K562 (cell line): Measurements from ENCODE around the gene CYBRD1. TPM values are rescaled to one million over a fixed set of nuclear protein-coding genes. Genes with fewer than 3 reads are reported as not detected.
A peak's percentile ranks its signal among the peaks of the same experiment; 100 is the strongest.
"Not testable (repeated sequence)": the region's sequence is repeated elsewhere in the genome, so short reads cannot be mapped to it uniquely, and the experiment has no call there.

ENCODE experiments used
- ATAC-seq: fragments of 200-7000 bp; cut with Tn5 transposase; 3 replicates; pipeline ENCODE4 v1.9.1; 2020; ENCODE audit warnings: moderate library complexity
- BruUV-seq: library from RNA; stranded (reverse); fragments of 400-500 nt; replicated peaks from 2 replicates; lab custom pipeline; 2021; lab: Mats Ljungman, UMichigan
- CTCF ChIA-PET: fragments of 300-600 bp; formaldehyde crosslinking; extraction: SDS; loops from one replicate; lab custom pipeline; 2021; ENCODE audit warnings: low intra/inter-chr PET ratio; lab: Yijun Ruan, JAX
- POLR2A ChIA-PET: fragments of 300-600, 350-650 bp; sonication (Branson Sonifier 250); formaldehyde crosslinking; extraction: SDS; loops from one replicate; lab custom pipeline; 2021; ENCODE audit warnings: antibody characterized with exemption, inconsistent platforms; lab: Yijun Ruan, JAX
- DNase-seq, 4 experiments: peaks; one replicate each; pipeline versions ENCODE4 v3.0.0 to v3.0.0-alpha.2; 2011 to 2018; ENCODE audit warnings: low spot score in 3 of 4, mixed read lengths in 3 of 4; ENCODE audit errors: extremely low read depth in 1 of 4
- FAIRE-seq: peaks from 2 replicates; lab custom pipeline; 2011; peaks lifted over from hg19 to GRCh38; lab: Jason Lieb, UNC
- H2AFZ ChIP-seq: 2 replicates; pipeline ENCODE4 v1.6.0; 2011; ENCODE audit warnings: low read depth, low read length, control low read depth, inconsistent platforms
- H3K27ac ChIP-seq: fragments of 200-600 bp; 3 replicates; pipeline ENCODE4 v1.8.0; 2011; ENCODE audit warnings: low read depth, mild to moderate bottlenecking, control low read depth, inconsistent platforms, low read length, moderate library complexity, mixed read lengths; ENCODE audit errors: extremely low read depth
- H3K27me3 ChIP-seq, 2 experiments: fragments of 300-600 bp in 1 of 2; 2 replicates in 1 of 2; 3 replicates in 1 of 2; pipeline versions ENCODE4 v1.6.0 to v1.8.0; 2011; ENCODE audit warnings: inconsistent platforms in 2 of 2, low read length in 2 of 2, mild to moderate bottlenecking in 1 of 2, mixed read lengths in 1 of 2, moderate library complexity in 1 of 2; ENCODE audit not compliant: control insufficient read depth in 2 of 2, insufficient read depth in 2 of 2
- H3K36me3 ChIP-seq: fragments of 300-600 bp; 3 replicates; pipeline ENCODE4 v1.8.0; 2011; ENCODE audit warnings: mild to moderate bottlenecking, low read length, inconsistent platforms; ENCODE audit not compliant: control insufficient read depth, insufficient read depth
- H3K4me1 ChIP-seq, 2 experiments: fragments of 200-600 bp in 1 of 2; replicated peaks in 1 of 2; 2 replicates in 1 of 2; 3 replicates in 1 of 2; pipeline versions ENCODE4 v1.5.1 to v1.8.0; 2011; ENCODE audit warnings: inconsistent platforms in 2 of 2, low read length in 2 of 2, mild to moderate bottlenecking in 1 of 2, mixed read lengths in 1 of 2, moderate library complexity in 1 of 2; ENCODE audit not compliant: control insufficient read depth in 2 of 2, insufficient read depth in 2 of 2
- H3K4me2 ChIP-seq: 2 replicates; pipeline ENCODE4 v1.6.1; 2011; ENCODE audit warnings: low read length, control low read depth, inconsistent platforms, mixed read lengths; ENCODE audit not compliant: insufficient read depth
- H3K4me3 ChIP-seq: fragments of 200-600 bp; sonication (generic), shearing (Covaris generic); 2 replicates; pipeline ENCODE4 v1.5.1; 2016; ENCODE audit warnings: control low read depth, inconsistent platforms
- H3K79me2 ChIP-seq: fragments of 200-600 bp; 3 replicates; pipeline ENCODE4 v1.8.0; 2011; ENCODE audit warnings: low read length, inconsistent platforms; ENCODE audit not compliant: control insufficient read depth, insufficient read depth
- H3K9ac ChIP-seq, 2 experiments: 2 replicates each; pipeline versions ENCODE4 v1.6.0 to v1.6.1; 2011; ENCODE audit warnings: low read depth in 2 of 2, low read length in 2 of 2, control low read depth in 1 of 2, inconsistent platforms in 1 of 2, mild to moderate bottlenecking in 1 of 2, mixed read lengths in 1 of 2; ENCODE audit not compliant: insufficient read depth in 1 of 2
- H3K9me1 ChIP-seq: one replicate; pipeline ENCODE4 v1.6.0; 2011; ENCODE audit warnings: inconsistent platforms, mild to moderate bottlenecking, low read length, moderate library complexity; ENCODE audit not compliant: control insufficient read depth, insufficient read depth
- H3K9me3 ChIP-seq: replicated peaks from 2 replicates; pipeline ENCODE4 v1.5.1; 2011; ENCODE audit warnings: low read depth, low read length, inconsistent platforms; ENCODE audit not compliant: control insufficient read depth, insufficient read depth
- H4K20me1 ChIP-seq: replicated peaks from 2 replicates; pipeline ENCODE4 v1.6.1; 2011; ENCODE audit warnings: low read length, inconsistent platforms, mixed read lengths; ENCODE audit not compliant: control insufficient read depth, insufficient read depth
- CBFA2T3 ChIP-seq: fragments of 450-650 bp; IDR thresholded peaks from 2 replicates; pipeline ENCODE4 v1.6.1; 2017
- ZNF395 ChIP-seq: fragments of 200-800 bp; sonication (Bioruptor generic); IDR thresholded peaks from 2 replicates; pipeline ENCODE4 v1.6.1; 2017; ENCODE audit warnings: missing genetic modification characterization, missing compliant biosample characterization
- WGBS: fragments of 100-300 bp; shearing (Covaris generic); methylation state at CpG from one replicate; pipeline ENCODE4 v1.1.6; 2016; ENCODE audit warnings: low coverage, mixed read lengths; ENCODE audit not compliant: insufficient coverage; ENCODE audit errors: missing lambda C conversion rate; 5-methylcytosine and 5-hydroxymethylcytosine counted together
- in situ Hi-C: fragments of 300-500 bp; cut with MboI; formaldehyde crosslinking; loops from 4 replicates; pipeline ENCODE4 v1.15.0; 2018; ENCODE audit warnings: inconsistent platforms, mixed read lengths
- intact Hi-C: fragments of 100-400 bp; cut with micrococcal nuclease; formaldehyde crosslinking; loops from 2 replicates; pipeline ENCODE4 v1.14.2; 2022
- polyA plus RNA-seq, 8 experiments: library from polyadenylated mRNA; depleted of rRNA in 4 of 8; stranded (reverse) in 5 of 8; unstranded in 3 of 8; fragments of >200 nt; fragmentation: Nextera tagmentation in 2 of 8; fragmentation: Illumina TruSeq in 1 of 8; extraction: Ambion mirVana in 2 of 8; extraction: Trizol in 1 of 8; gene quantifications; 2 replicates each; pipeline versions ENCODE4 v1.2.1 to v1.2.3, GENCODE V29; 2011 to 2014; ENCODE audit warnings: inconsistent platforms in 1 of 8, missing spikeins in 1 of 8
- total RNA-seq, 7 experiments: library from RNA; depleted of rRNA in 6 of 7; stranded (reverse); fragments of >200 nt in 6 of 7; fragmentation: Illumina TruSeq in 2 of 7; extraction: Trizol in 2 of 7; gene quantifications; 2 replicates each; pipeline versions ENCODE4 v1.2.1 to v1.2.3, GENCODE V29; 2011 to 2021; ENCODE audit warnings: low replicate concordance in 1 of 7

CYBRD1 gene
- total and polyA plus RNA-seq, 9 of the 15 experiments (the other 6 are each of a cell fraction or from before 2014, with no cell fraction given) = 9.6 to 22.4 (median 15.6) TPM

- WGBS = 62% methylated on average over 4 of the region's 4 CpGs
- peaks cover 12% of the 10 kb centered on the region; the same call in 2 of the 3 replicates for H3K36me3 ChIP-seq
- H4K20me1 ChIP-seq = no peaks in the 10 kb centered on the region
- intact Hi-C loops = no loop called here
- CTCF ChIA-PET = no interaction called here
- no peak overlapping the region for H3K9ac ChIP-seq
- ATAC-seq = peak; percentile 49
- no peak for TF ChIP-seq CBFA2T3
- 0 out of 2 replicates have a peak, but pooled peaks have one; percentile 28 for TF ChIP-seq ZNF395 (CRISPR knock-in tag)
- TF ChIP-seq, all 486 proteins: peak for 1
- no peaks in the 10 kb centered on the region for H3K9me3 ChIP-seq
- H3K27me3 ChIP-seq = no peaks in the 10 kb centered on the region
- in situ Hi-C loops = no loop called here
- H2AFZ ChIP-seq = no peak overlapping the region
- peaks cover 0 to 9% of the 10 kb centered on the region in 2 experiments; a peak in 2 of 5 replicates for H3K4me1 ChIP-seq
- H3K79me2 ChIP-seq = peaks cover 36% of the 10 kb centered on the region
- no peaks in the 10 kb centered on the region for H3K9me1 ChIP-seq
- no peak overlapping the region for H3K4me2 ChIP-seq
- H3K27ac ChIP-seq = no peak overlapping the region
- DNase-seq = no peak
- no peak overlapping the region for H3K4me3 ChIP-seq
- POLR2A ChIA-PET = interaction anchor here (0.8 to 3.2 kb wide), 4 partner anchors 9 to 286 kb away, joined by 3 to 23 read pairs (median 4); partner anchors contain the start of gene CYBRD1
- BruUV-seq = no TSS peak
- FAIRE-seq = no peak
Observed at GRCh38 chr2:171530378-171530777, 8.1 kb downstream of the CYBRD1 start.

DNA sequence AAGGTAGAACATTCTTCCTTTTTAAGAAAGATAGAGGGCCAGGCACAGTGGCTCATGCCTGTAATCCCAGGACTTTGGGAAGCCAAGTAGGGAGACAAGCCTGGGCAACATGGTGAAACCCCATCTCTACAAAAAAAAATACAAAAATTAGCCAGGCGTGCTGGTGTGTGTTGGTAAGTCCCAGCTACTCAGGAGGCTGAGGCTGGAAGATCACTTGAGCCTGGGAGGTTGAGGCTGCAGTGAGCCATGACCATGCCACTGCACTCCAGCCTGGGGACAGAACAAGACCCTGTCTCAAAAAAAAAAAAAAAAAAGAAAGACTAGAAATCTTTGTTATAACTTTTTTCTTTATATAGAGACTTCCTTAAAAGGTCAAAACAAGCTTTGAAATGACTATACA lies 8.6 kb downstream of the CYBRD1 start:
- H3K4me3 ChIP-seq, CTCF ChIA-PET, H3K9me1 ChIP-seq, DNase-seq, H3K27ac ChIP-seq, intact Hi-C loops, H2AFZ ChIP-seq, FAIRE-seq, H3K27me3 ChIP-seq, BruUV-seq, in situ Hi-C loops, H3K4me2 ChIP-seq, H3K9ac ChIP-seq, H4K20me1 ChIP-seq, H3K9me3 ChIP-seq: not testable (repeated sequence)
- POLR2A ChIA-PET = interaction anchor here (0.8 to 3.2 kb wide), 5 partner anchors 10 to 287 kb away, joined by 3 to 23 read pairs (median 5); partner anchors contain the start of gene CYBRD1
- H3K4me1 ChIP-seq = peaks cover 4 to 12% of the 10 kb centered on the region in 2 experiments; a peak in 3 of 5 replicates
- peaks cover 34% of the 10 kb centered on the region for H3K79me2 ChIP-seq
- WGBS = 38% methylated on average over 1 of the region's 1 CpG
- H3K36me3 ChIP-seq = peaks cover 12% of the 10 kb centered on the region; the same call in 2 of the 3 replicates
- peak; percentile 12; the same call in 2 of the 3 replicates for ATAC-seq
